HepG2 (cell line): Measurements from ENCODE around the gene PRKAR1A. TPM values are rescaled to one million over a fixed set of nuclear protein-coding genes. Genes with fewer than 3 reads are reported as not detected.
A peak's percentile ranks its signal among the peaks of the same experiment; 100 is the strongest.

ENCODE experiments used
- CREB1 ChIP-seq, 2 experiments: fragments of 450-650 bp in 1 of 2; IDR thresholded peaks; 2 replicates each; pipeline ENCODE4 v1.6.1; 2016 to 2017; ENCODE audit warnings: control low read depth in 1 of 2, mild to moderate bottlenecking in 1 of 2, missing compliant biosample characterization in 1 of 2, missing genetic modification characterization in 1 of 2
- CTCF ChIP-seq: sonication (generic); formaldehyde crosslinking; IDR thresholded peaks from 2 replicates; pipeline ENCODE4 v1.5.0; 2020; ENCODE audit warnings: mild to moderate bottlenecking, missing genetic modification reagents, moderate library complexity
- GMEB2 ChIP-seq: IDR thresholded peaks from 2 replicates; pipeline ENCODE4 v1.6.1; 2016; ENCODE audit warnings: missing biosample characterization, missing genetic modification reagents, low read depth
- HMGXB3 ChIP-seq: sonication (generic); formaldehyde crosslinking; IDR thresholded peaks from 2 replicates; pipeline ENCODE4 v1.4.0; 2020; ENCODE audit warnings: missing genetic modification reagents, borderline replicate concordance
- HOMEZ ChIP-seq: IDR thresholded peaks from 2 replicates; pipeline ENCODE4 v1.6.1; 2016; ENCODE audit warnings: low read depth
- KLF9 ChIP-seq: IDR thresholded peaks from 2 replicates; pipeline ENCODE4 v1.6.1; 2016; ENCODE audit warnings: low read depth
- MAFK ChIP-seq, 2 experiments: IDR thresholded peaks in 1 of 2; conservative IDR thresholded peaks in 1 of 2; 2 replicates each; pipeline ENCODE4 v1.6.1; 2011; ENCODE audit warnings: improper control_type of control experiment in 2 of 2, low read length in 2 of 2
- NCOA2 ChIP-seq: sonication (generic); formaldehyde crosslinking; IDR thresholded peaks from 2 replicates; pipeline ENCODE4 v1.8.0; 2022; ENCODE audit warnings: inconsistent platforms
- PLSCR1 ChIP-seq: sonication (generic); formaldehyde crosslinking; IDR thresholded peaks from 2 replicates; pipeline ENCODE4 v1.5.0; 2020; ENCODE audit warnings: missing genetic modification reagents, mild to moderate bottlenecking, borderline replicate concordance
- RBM22 ChIP-seq: fragments of 200-400 bp; formaldehyde crosslinking; optimal IDR thresholded peaks from 2 replicates; pipeline ENCODE3; 2017; ENCODE audit warnings: mild to moderate bottlenecking, low read length, moderate library complexity
- RFX5 ChIP-seq: IDR thresholded peaks from 2 replicates; pipeline ENCODE4 v1.6.1; 2011; ENCODE audit warnings: low read depth, low read length, improper control_type of control experiment
- RFXANK ChIP-seq: IDR thresholded peaks from 2 replicates; pipeline ENCODE4 v1.6.1; 2016
- RNF219 ChIP-seq: sonication (generic); formaldehyde crosslinking; IDR thresholded peaks from 2 replicates; pipeline ENCODE4 v1.5.0; 2020; ENCODE audit warnings: mild to moderate bottlenecking, missing genetic modification reagents
- SIN3A ChIP-seq: IDR thresholded peaks from 2 replicates; pipeline ENCODE4 v1.6.1; 2011; ENCODE audit warnings: low read depth, mild to moderate bottlenecking, control low read depth, low read length, borderline replicate concordance
- ZNF121 ChIP-seq: sonication (generic); formaldehyde crosslinking; IDR thresholded peaks from 2 replicates; pipeline ENCODE4 v1.5.0; 2020; ENCODE audit warnings: mild to moderate bottlenecking, missing genetic modification reagents
- ZNF562 ChIP-seq: sonication (generic); formaldehyde crosslinking; IDR thresholded peaks from 2 replicates; pipeline ENCODE4 v1.8.0; 2022; ENCODE audit warnings: missing genetic modification reagents, borderline replicate concordance
- polyA plus RNA-seq, 8 experiments: library from polyadenylated mRNA; depleted of rRNA in 3 of 8; stranded (reverse) in 7 of 8; unstranded in 1 of 8; fragments of >200 nt; fragmentation: Illumina TruSeq in 4 of 8; extraction: Trizol in 4 of 8; gene quantifications; 2 replicates each; pipeline versions ENCODE4 v1.2.1 to v1.2.3, GENCODE V29; 2011 to 2016; ENCODE audit warnings: low read depth in 4 of 8, missing spikeins in 1 of 8, mixed read lengths in 1 of 8; ENCODE audit not compliant: insufficient read depth in 1 of 8
- total RNA-seq, 5 experiments: library from RNA; depleted of rRNA; stranded (reverse); fragments of >200 nt; fragmentation: Illumina TruSeq; extraction: Trizol; gene quantifications; 2 replicates each; pipeline ENCODE4 v1.2.3, GENCODE V29; 2016; ENCODE audit warnings: low read depth in 1 of 5

PRKAR1A gene
- total and polyA plus RNA-seq, 2 of the 13 experiments (the other 11 are each of a cell fraction or from before 2014, with no cell fraction given) = 265 to 266 TPM

- TF ChIP-seq RBM22 (peak; percentile 19), HOMEZ (CRISPR knock-in tag) (no peak), RFX5 (no peak), CTCF (CRISPR knock-in tag) (no peak), CREB1 (IDR thresholded peaks at IDR 0.05) (no peak), CREB1 (CRISPR knock-in tag; IDR thresholded peaks at IDR 0.05) (no peak), ZNF562 (CRISPR knock-in tag) (no peak), RFXANK (CRISPR knock-in tag) (0 out of 2 replicates have a peak, but pooled peaks have one; percentile 41), GMEB2 (CRISPR knock-in tag) (no peak), HMGXB3 (CRISPR knock-in tag) (0 out of 2 replicates have a peak, but pooled peaks have one; percentile 62), RNF219 (CRISPR knock-in tag) (peak; percentile 31; the same call in 1 of the 2 replicates), SIN3A (no peak), ZNF121 (CRISPR knock-in tag) (no peak), PLSCR1 (CRISPR knock-in tag) (no peak), NCOA2 (CRISPR knock-in tag) (peak; percentile 20; the same call in 1 of the 2 replicates), MAFK (conservative IDR thresholded peaks at IDR 0.05 in 1 of 2, IDR thresholded peaks at IDR 0.05 in 1 of 2; ENCODE audit: low read length in 2 of 2) (0 out of 4 replicates have a peak, but pooled peaks of 1 of the 2 experiments have one; percentile 5), KLF9 (CRISPR knock-in tag) (peak; percentile 76; the same call in 1 of the 2 replicates)
Measured at GRCh38 chr17:68512960-68513474, 787 bp downstream of the PRKAR1A start (continued).
